ENCODE results near the gene ZGPAT.

- TF ChIP-seq CTCF (IDR thresholded peaks at IDR 0.05; ENCODE audit: poor library complexity, severe bottlenecking) = no peak
- no peak for TF ChIP-seq SMC3 (conservative IDR thresholded peaks at IDR 0.05; ENCODE audit: poor library complexity)
- no peak for TF ChIP-seq REST (IDR thresholded peaks at IDR 0.05; ENCODE audit: borderline replicate concordance)
- no peak for TF ChIP-seq POLR2AphosphoS5 (IDR thresholded peaks at IDR 0.05)
- TF ChIP-seq EZH2 (IDR thresholded peaks at IDR 0.05; ENCODE audit: borderline replicate concordance, insufficient read depth, low read length, poor library complexity, severe bottlenecking) = no peak
- TF ChIP-seq EP300 (conservative IDR thresholded peaks at IDR 0.05; ENCODE audit: poor library complexity, severe bottlenecking) = no peak
- TF ChIP-seq TAF1 (IDR thresholded peaks at IDR 0.05; ENCODE audit: low read depth) = no peak
- no peak for TF ChIP-seq RAD21 (conservative IDR thresholded peaks at IDR 0.05)
Observed at GRCh38 chr20:63691711-63692435, 16.0 kb upstream of the ZGPAT start.
